8988T (cell line): ENCODE results near the gene OPTC.
"Not testable (repeated sequence)": the region's sequence is repeated elsewhere in the genome, so short reads cannot be mapped to it uniquely, and the experiment has no call there.

Experiments
- DNase-seq: peaks from one replicate; pipeline ENCODE4 v3.0.0; 2011

The OPTC gene

GRCh38 chr1:203492748-203493130, 1.2 kb upstream of the OPTC start:
- DNase-seq: no peak

- DNase-seq: no peak
These were observed 1.9 kb downstream of the OPTC start for GRCh38 chr1:203495845-203496244.

- DNase-seq: no peak
These were observed 3.4 kb downstream of the OPTC start for GRCh38 chr1:203497269-203497777.

- no peak for DNase-seq
These were observed 5.8 kb downstream of the OPTC start for GRCh38 chr1:203499643-203500278.

GRCh38 chr1:203500279-203500678, 6.3 kb downstream of the OPTC start:
- no peak for DNase-seq

GRCh38 chr1:203503836-203504235, 9.9 kb downstream of the OPTC start:
- no peak for DNase-seq

- peak; percentile 81 for DNase-seq
These were observed 10.7 kb downstream of the OPTC start for GRCh38 chr1:203504400-203505250.

- DNase-seq: no peak
These were observed 11.7 kb downstream of the OPTC start for GRCh38 chr1:203505526-203506204.

GRCh38 chr1:203506858-203507626, 13.1 kb downstream of the OPTC start:
- DNase-seq: no peak

- no peak for DNase-seq
These were observed 13.8 kb downstream of the OPTC start for GRCh38 chr1:203507759-203508158.

- DNase-seq: no peak
These were observed 14.6 kb downstream of the OPTC start for GRCh38 chr1:203508463-203509073.

GRCh38 chr1:203509135-203509534, 15.2 kb downstream of the OPTC start:
- no peak for DNase-seq

- DNase-seq: no peak
These were observed 17.6 kb downstream of the OPTC start for GRCh38 chr1:203511513-203511912.

GRCh38 chr1:203511930-203512329, 18.0 kb downstream of the OPTC start:
- DNase-seq: no peak

- no peak for DNase-seq
These were observed 18.5 kb downstream of the OPTC start for GRCh38 chr1:203512517-203512847.

- peak; percentile 73 for DNase-seq
These were observed 19.1 kb downstream of the OPTC start for GRCh38 chr1:203512848-203513584.

- no peak for DNase-seq
These were observed 19.7 kb downstream of the OPTC start for GRCh38 chr1:203513585-203514031.

- no peak for DNase-seq
These were observed 22.2 kb downstream of the OPTC start for GRCh38 chr1:203516184-203516583.

- no peak for DNase-seq
These were observed 23.0 kb downstream of the OPTC start for GRCh38 chr1:203516906-203517305.

- no peak for DNase-seq
These were observed 23.6 kb downstream of the OPTC start for GRCh38 chr1:203517426-203518110.

GRCh38 chr1:203518139-203518538, 24.2 kb downstream of the OPTC start:
- not testable (repeated sequence) for DNase-seq
